GM12873 (cell line): ENCODE results near the gene IL12RB2.

Experiments used
- TF ChIP-seq, protein P1 (sequence below): IDR thresholded peaks from 2 replicates; pipeline ENCODE4 v1.5.1; 2012; ENCODE audit warnings: low read depth, mild to moderate bottlenecking, moderate library complexity, low read length, control low read depth; ENCODE audit not compliant: insufficient read depth; ENCODE audit errors: missing control alignments

The IL12RB2 gene

DNA sequence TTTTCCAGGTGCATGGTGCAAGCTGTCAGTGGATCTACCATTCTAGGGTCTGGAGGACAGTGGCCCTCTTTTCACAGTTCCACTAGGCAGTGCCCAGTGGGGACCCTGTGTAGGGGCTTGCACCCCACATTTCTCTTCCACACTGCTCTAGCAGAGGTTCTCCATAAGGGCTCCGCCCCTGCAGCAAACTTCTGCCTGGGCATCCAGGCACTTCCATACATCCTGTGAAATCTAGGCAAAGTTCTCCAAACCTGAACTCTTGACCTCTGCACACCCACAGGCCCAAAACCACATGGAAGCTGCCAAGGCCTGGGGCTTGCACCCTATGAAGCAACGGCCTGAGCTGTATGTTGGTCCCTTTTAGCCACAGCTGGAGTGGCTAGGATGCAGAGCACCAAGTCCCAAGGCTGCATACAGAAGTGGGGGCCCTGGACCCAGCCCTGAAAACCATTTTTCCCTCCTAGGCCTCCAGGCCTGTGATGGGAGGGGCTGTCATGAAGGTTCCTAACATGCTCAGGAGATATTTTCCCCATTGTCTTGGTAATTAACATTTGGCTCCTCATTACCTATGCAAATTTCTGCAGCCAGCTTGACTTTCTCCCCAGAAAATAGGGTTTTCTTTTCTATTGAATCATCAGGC is 76.4 kb downstream of the IL12RB2 start:
- TF ChIP-seq, protein P1, sequence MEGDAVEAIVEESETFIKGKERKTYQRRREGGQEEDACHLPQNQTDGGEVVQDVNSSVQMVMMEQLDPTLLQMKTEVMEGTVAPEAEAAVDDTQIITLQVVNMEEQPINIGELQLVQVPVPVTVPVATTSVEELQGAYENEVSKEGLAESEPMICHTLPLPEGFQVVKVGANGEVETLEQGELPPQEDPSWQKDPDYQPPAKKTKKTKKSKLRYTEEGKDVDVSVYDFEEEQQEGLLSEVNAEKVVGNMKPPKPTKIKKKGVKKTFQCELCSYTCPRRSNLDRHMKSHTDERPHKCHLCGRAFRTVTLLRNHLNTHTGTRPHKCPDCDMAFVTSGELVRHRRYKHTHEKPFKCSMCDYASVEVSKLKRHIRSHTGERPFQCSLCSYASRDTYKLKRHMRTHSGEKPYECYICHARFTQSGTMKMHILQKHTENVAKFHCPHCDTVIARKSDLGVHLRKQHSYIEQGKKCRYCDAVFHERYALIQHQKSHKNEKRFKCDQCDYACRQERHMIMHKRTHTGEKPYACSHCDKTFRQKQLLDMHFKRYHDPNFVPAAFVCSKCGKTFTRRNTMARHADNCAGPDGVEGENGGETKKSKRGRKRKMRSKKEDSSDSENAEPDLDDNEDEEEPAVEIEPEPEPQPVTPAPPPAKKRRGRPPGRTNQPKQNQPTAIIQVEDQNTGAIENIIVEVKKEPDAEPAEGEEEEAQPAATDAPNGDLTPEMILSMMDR = no peak

DNA sequence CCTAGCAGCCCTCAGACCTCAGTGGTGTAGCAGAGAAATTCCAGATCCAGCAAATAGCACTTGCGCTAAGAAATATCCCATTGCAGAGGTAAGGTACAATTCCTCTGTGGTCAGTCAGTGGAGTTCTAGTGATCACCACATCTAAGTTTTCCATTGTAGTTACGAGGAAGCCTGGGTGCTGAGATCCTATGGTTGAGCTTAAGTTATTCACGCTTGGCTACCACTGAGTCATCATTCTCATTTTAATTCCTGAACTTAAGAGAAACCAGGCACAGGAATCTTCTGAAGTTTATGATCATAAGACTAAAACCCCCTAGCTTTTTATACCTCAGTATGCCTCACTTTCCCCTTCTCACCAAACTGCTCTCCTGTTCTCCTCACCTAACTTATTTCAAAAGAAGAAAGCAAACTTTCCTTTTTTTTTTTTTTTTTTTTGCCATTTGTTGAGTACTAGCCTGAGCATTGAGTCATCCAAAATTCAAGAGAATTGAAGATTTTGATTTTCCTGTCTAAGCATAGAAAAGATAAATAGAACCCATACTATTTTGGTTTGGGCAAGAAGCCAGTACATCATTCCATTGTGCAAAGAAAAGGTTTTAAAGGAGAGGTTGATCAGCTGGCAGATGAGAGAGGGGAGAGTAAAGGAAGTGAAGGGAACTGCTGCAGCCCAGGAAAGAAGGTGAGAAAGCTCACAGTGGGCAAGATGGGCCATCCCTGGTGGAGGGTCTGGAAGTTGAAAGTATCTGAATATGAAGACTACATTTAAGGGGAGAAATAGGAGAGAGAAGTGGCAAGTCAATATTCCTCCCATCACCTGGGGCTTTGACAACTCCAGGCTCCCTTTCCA is 82.6 kb downstream of the IL12RB2 start:
- TF ChIP-seq, protein P1 = no peak

DNA sequence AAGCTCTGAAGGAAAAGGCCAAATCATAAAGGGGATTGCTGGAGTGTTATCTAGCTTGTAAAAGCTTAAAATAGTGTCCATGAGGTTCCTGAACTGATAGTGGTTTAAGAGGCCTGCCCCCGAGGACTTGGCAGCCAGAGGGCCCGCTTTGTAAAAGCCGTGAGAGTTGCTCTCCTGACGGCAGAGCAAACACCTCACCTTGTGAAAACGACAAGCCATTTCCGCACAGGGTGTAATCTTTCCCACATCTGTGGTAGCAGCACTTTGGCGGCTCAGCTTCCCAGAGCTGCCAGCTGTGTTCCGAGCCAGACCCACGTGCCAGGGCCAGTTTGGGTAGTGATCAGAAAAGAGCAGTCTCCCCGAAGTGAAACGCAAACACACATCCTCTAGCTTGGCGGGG is 85.6 kb downstream of the IL12RB2 start:
- TF ChIP-seq, protein P1 = no peak

- TF ChIP-seq, protein P1 = no peak
Observed at GRCh38 chr1:67393737-67394136, 86.1 kb downstream of the IL12RB2 start.

DNA sequence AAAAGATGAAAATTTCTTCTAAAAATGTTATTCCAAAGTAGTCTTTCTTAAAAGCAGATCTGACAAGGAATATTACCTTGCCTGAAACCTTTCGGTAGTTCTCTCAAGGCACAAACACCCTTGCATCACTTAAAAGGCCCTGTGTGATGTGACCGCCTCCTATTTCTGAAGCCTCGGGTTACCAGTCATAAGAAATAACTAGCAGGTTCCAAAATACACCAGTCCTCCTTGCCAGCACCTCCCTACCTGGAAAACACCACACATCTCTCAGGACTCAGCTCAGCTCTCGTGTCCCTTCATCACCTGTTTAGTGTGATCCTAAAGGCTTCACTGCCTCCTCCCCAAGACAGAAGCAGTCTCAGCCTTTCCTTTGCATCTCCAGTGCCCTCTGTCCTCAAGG is 86.9 kb downstream of the IL12RB2 start:
- TF ChIP-seq, protein P1 = no peak

- TF ChIP-seq, protein P1 = no peak
Observed at GRCh38 chr1:67399199-67399993, 91.7 kb downstream of the IL12RB2 start.

DNA sequence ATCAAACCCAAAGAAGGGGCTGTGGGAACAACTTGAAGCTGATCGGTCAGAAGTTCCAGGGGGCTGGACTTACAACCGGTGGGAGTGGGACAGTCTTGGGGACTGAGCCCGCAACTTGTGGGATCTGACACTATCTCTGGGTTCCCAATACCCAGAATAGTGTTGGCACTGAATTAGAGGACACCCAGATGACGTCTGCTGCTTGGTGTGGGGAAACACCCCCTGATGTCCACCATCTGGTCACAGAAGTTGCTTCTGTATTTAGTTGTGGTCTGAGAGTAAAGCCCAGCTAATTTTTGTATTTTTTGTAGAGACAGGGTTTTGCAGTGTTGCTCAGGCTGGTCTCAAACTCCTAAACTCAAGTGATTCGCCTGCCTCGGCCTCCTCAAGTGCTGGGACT is 93.8 kb downstream of the IL12RB2 start:
- TF ChIP-seq, protein P1 = no peak
